Activated gamma-delta T cell treated with anti-CD3 and anti-CD28 coated beads, Interleukin-2, amount 50 U/mL, for 16 hours (primary cell): ENCODE measurements around the gene MEF2D.

Experiments
- DNase-seq: peaks from one replicate; pipeline ENCODE4 v3.0.0-alpha.2; 2020; ENCODE audit warnings: low read depth

Gene MEF2D

GRCh38 chr1:156499842-156500542, 583 bp downstream of the MEF2D start:
- peak; percentile 45 for DNase-seq

- no peak for DNase-seq
Measured at GRCh38 chr1:156499194-156499841, 1.3 kb downstream of the MEF2D start.

GRCh38 chr1:156498432-156499193, 2.0 kb downstream of the MEF2D start:
- no peak for DNase-seq

- no peak for DNase-seq
Measured at GRCh38 chr1:156497743-156498431, 2.7 kb downstream of the MEF2D start.

GRCh38 chr1:156497078-156497742, 3.4 kb downstream of the MEF2D start:
- no peak for DNase-seq

GRCh38 chr1:156496211-156496761, 4.3 kb downstream of the MEF2D start:
- DNase-seq: no peak

- DNase-seq: no peak
Measured at GRCh38 chr1:156495401-156496140, 5.0 kb downstream of the MEF2D start.

GRCh38 chr1:156494309-156494895, 6.2 kb downstream of the MEF2D start:
- no peak for DNase-seq

- DNase-seq: no peak
Measured at GRCh38 chr1:156493742-156494141, 6.8 kb downstream of the MEF2D start.

GRCh38 chr1:156493154-156493631, 7.4 kb downstream of the MEF2D start:
- DNase-seq: no peak

- DNase-seq: no peak
Measured at GRCh38 chr1:156492591-156493080, 7.9 kb downstream of the MEF2D start.

- no peak for DNase-seq
Measured at GRCh38 chr1:156492013-156492590, 8.5 kb downstream of the MEF2D start.

GRCh38 chr1:156491151-156491949, 9.2 kb downstream of the MEF2D start:
- DNase-seq: no peak

- DNase-seq: no peak
Measured at GRCh38 chr1:156490401-156491032, 10.1 kb downstream of the MEF2D start.

GRCh38 chr1:156489935-156490293, 10.7 kb downstream of the MEF2D start:
- DNase-seq: no peak

GRCh38 chr1:156489166-156489934, 11.2 kb downstream of the MEF2D start:
- DNase-seq: peak; percentile 35

GRCh38 chr1:156488566-156489165, 11.9 kb downstream of the MEF2D start:
- DNase-seq: no peak
